H1 (cell line): ENCODE results near the gene STX18. TPM values are rescaled to one million over a fixed set of nuclear protein-coding genes. Genes with fewer than 3 reads are reported as not detected.

ENCODE experiments used
- CTCF ChIP-seq, 3 experiments: IDR thresholded peaks; 1 replicate in 2 of 3; 2 replicates in 1 of 3; pipeline versions ENCODE4 v1.5.1 to v1.6.1; 2011; ENCODE audit warnings: low read length in 3 of 3, mild to moderate bottlenecking in 3 of 3, inconsistent platforms in 2 of 3, low read depth in 1 of 3, moderate library complexity in 1 of 3; ENCODE audit not compliant: insufficient read depth in 1 of 3; ENCODE audit errors: control extremely low read depth in 1 of 3
- GTF2F1 ChIP-seq: IDR thresholded peaks from 2 replicates; pipeline ENCODE4 v1.6.1; 2012; ENCODE audit warnings: low read depth, low read length, improper control_type of control experiment, borderline replicate concordance
- NRF1 ChIP-seq: IDR thresholded peaks from 2 replicates; pipeline ENCODE4 v1.6.1; 2011; ENCODE audit warnings: mild to moderate bottlenecking, low read depth, low read length, improper control_type of control experiment
- RAD21 ChIP-seq, 2 experiments: IDR thresholded peaks in 1 of 2; conservative IDR thresholded peaks in 1 of 2; 2 replicates each; pipeline ENCODE4 v1.6.1; 2011; ENCODE audit warnings: low read depth in 2 of 2, low read length in 2 of 2, improper control_type of control experiment in 1 of 2, inconsistent platforms in 1 of 2, mild to moderate bottlenecking in 1 of 2, moderate library complexity in 1 of 2
- polyA plus RNA-seq, 7 experiments: library from polyadenylated mRNA; depleted of rRNA in 3 of 7; stranded (reverse) in 5 of 7; unstranded in 2 of 7; fragments of >200 nt in 5 of 7; fragments of 200-250 nt in 2 of 7; gene quantifications; 1 replicate in 5 of 7; 2 replicates in 1 of 7; 4 replicates in 1 of 7; pipeline versions ENCODE4 v1.2.1 to v1.2.3, GENCODE V29; 2011 to 2013; ENCODE audit warnings: missing spikeins in 2 of 7, mixed read lengths in 2 of 7
- total RNA-seq: library from RNA; stranded (reverse); fragmentation: NEBNext Ultra II Directional; extraction: Animal tissue kit (Norgen Biotek cat#: 25700); gene quantifications from 2 replicates; pipeline ENCODE4 v1.2.1, GENCODE V29; 2021
- TF ChIP-seq, protein P1 (sequence below): fragments of 300-600 bp; sonication (generic); IDR thresholded peaks from 2 replicates; pipeline ENCODE4 v1.7.1; 2012; ENCODE audit warnings: low read length, moderate library complexity, mild to moderate bottlenecking, inconsistent platforms; ENCODE audit not compliant: insufficient replicate concordance

Gene STX18
- total and polyA plus RNA-seq, 2 of the 8 experiments (the other 6 are each of a cell fraction or from before 2014, with no cell fraction given), result 14.6 to 18.3 TPM

DNA sequence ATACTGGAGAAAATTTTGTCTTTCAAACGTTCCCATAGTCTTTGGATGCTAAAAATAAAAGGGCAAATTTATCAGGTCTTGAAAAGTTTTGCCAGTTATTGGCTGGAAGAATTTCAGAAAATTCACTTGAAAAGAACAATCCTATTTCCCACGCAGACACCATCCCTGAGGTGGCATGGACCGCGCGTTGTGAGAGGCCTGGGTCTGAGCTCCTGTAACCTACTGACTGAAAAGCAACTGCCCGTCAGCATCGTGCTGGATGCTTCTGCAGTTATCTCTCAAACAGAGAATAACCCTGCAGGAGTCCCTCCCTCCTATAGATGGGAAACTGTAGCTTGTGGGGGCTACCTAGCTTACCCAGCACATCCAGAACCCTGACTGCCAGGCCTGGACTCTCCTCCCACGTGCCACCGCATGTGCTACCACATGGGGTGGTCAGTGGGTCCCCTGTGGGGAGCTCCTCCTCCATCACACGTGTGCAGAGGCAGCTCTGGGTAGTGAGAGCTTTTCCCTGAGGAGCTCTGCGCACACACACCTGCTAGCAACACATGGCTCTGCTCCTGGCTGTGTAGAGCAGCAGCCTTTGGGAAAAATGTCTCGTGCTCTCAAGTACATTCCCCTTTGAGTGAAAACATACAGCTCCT, 118.9 kb downstream of the STX18 start (continued):
- TF ChIP-seq CTCF (IDR thresholded peaks at IDR 0.05; ENCODE audit: control extremely low read depth in 1 of 3, insufficient read depth in 1 of 3, low read depth in 1 of 3, low read length in 3 of 3), result no peak
- TF ChIP-seq RAD21 (IDR thresholded peaks at IDR 0.05 in 1 of 2, conservative IDR thresholded peaks at IDR 0.05 in 1 of 2; ENCODE audit: low read depth in 2 of 2, low read length in 2 of 2), result no peak
- TF ChIP-seq, protein P1, sequence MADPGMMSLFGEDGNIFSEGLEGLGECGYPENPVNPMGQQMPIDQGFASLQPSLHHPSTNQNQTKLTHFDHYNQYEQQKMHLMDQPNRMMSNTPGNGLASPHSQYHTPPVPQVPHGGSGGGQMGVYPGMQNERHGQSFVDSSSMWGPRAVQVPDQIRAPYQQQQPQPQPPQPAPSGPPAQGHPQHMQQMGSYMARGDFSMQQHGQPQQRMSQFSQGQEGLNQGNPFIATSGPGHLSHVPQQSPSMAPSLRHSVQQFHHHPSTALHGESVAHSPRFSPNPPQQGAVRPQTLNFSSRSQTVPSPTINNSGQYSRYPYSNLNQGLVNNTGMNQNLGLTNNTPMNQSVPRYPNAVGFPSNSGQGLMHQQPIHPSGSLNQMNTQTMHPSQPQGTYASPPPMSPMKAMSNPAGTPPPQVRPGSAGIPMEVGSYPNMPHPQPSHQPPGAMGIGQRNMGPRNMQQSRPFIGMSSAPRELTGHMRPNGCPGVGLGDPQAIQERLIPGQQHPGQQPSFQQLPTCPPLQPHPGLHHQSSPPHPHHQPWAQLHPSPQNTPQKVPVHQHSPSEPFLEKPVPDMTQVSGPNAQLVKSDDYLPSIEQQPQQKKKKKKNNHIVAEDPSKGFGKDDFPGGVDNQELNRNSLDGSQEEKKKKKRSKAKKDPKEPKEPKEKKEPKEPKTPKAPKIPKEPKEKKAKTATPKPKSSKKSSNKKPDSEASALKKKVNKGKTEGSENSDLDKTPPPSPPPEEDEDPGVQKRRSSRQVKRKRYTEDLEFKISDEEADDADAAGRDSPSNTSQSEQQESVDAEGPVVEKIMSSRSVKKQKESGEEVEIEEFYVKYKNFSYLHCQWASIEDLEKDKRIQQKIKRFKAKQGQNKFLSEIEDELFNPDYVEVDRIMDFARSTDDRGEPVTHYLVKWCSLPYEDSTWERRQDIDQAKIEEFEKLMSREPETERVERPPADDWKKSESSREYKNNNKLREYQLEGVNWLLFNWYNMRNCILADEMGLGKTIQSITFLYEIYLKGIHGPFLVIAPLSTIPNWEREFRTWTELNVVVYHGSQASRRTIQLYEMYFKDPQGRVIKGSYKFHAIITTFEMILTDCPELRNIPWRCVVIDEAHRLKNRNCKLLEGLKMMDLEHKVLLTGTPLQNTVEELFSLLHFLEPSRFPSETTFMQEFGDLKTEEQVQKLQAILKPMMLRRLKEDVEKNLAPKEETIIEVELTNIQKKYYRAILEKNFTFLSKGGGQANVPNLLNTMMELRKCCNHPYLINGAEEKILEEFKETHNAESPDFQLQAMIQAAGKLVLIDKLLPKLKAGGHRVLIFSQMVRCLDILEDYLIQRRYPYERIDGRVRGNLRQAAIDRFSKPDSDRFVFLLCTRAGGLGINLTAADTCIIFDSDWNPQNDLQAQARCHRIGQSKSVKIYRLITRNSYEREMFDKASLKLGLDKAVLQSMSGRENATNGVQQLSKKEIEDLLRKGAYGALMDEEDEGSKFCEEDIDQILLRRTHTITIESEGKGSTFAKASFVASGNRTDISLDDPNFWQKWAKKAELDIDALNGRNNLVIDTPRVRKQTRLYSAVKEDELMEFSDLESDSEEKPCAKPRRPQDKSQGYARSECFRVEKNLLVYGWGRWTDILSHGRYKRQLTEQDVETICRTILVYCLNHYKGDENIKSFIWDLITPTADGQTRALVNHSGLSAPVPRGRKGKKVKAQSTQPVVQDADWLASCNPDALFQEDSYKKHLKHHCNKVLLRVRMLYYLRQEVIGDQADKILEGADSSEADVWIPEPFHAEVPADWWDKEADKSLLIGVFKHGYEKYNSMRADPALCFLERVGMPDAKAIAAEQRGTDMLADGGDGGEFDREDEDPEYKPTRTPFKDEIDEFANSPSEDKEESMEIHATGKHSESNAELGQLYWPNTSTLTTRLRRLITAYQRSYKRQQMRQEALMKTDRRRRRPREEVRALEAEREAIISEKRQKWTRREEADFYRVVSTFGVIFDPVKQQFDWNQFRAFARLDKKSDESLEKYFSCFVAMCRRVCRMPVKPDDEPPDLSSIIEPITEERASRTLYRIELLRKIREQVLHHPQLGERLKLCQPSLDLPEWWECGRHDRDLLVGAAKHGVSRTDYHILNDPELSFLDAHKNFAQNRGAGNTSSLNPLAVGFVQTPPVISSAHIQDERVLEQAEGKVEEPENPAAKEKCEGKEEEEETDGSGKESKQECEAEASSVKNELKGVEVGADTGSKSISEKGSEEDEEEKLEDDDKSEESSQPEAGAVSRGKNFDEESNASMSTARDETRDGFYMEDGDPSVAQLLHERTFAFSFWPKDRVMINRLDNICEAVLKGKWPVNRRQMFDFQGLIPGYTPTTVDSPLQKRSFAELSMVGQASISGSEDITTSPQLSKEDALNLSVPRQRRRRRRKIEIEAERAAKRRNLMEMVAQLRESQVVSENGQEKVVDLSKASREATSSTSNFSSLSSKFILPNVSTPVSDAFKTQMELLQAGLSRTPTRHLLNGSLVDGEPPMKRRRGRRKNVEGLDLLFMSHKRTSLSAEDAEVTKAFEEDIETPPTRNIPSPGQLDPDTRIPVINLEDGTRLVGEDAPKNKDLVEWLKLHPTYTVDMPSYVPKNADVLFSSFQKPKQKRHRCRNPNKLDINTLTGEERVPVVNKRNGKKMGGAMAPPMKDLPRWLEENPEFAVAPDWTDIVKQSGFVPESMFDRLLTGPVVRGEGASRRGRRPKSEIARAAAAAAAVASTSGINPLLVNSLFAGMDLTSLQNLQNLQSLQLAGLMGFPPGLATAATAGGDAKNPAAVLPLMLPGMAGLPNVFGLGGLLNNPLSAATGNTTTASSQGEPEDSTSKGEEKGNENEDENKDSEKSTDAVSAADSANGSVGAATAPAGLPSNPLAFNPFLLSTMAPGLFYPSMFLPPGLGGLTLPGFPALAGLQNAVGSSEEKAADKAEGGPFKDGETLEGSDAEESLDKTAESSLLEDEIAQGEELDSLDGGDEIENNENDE, result no peak
- TF ChIP-seq NRF1, result no peak
- no peak for TF ChIP-seq GTF2F1
